GM12878 (cell line): ENCODE measurements around the gene ATXN1. TPM values are rescaled to one million over a fixed set of nuclear protein-coding genes. Genes with fewer than 3 reads are reported as not detected.

ENCODE experiments used
- ATAC-seq: fragments of 200-7000 bp; cut with Tn5 transposase; 3 replicates; pipeline ENCODE4 v1.9.1; 2020; ENCODE audit warnings: mild to moderate bottlenecking, moderate library complexity
- BruUV-seq: library from RNA; stranded (reverse); fragments of 400-500 nt; replicated peaks from 2 replicates; lab custom pipeline; 2021; lab: Mats Ljungman, UMichigan
- CTCF ChIA-PET: fragments of 300-600 bp; sonication (Branson Sonifier 250); formaldehyde crosslinking; extraction: SDS; loops from one replicate; lab custom pipeline; 2021; ENCODE audit warnings: inconsistent platforms; lab: Yijun Ruan, JAX
- POLR2A ChIA-PET: fragments of 350-600 bp; formaldehyde crosslinking; extraction: SDS; loops from one replicate; lab custom pipeline; 2021; ENCODE audit warnings: inconsistent platforms; lab: Charles Lee
- RAD21 ChIA-PET: fragments of 300-600 bp; sonication (Branson Sonifier 250); formaldehyde crosslinking; loops from one replicate; lab custom pipeline; 2023; ENCODE audit warnings: antibody characterized with exemption; ENCODE audit not compliant: unreplicated experiment; lab: Charles Lee
- SMC1A ChIA-PET: fragments of 300-600 bp; sonication (Branson Sonifier 250); formaldehyde crosslinking; loops from one replicate; lab custom pipeline; 2023; ENCODE audit not compliant: unreplicated experiment, uncharacterized antibody; lab: Charles Lee
- DNase-seq: peaks from one replicate; pipeline ENCODE4 v3.0.0-alpha.2; 2011; ENCODE audit warnings: low read depth, low spot score
- FAIRE-seq: peaks from 3 replicates; lab custom pipeline; 2011; peaks lifted over from hg19 to GRCh38; lab: Jason Lieb, UNC
- H2AFZ ChIP-seq: 2 replicates; pipeline ENCODE4 v1.6.0; 2011; ENCODE audit warnings: low read depth, low read length, control low read depth; ENCODE audit not compliant: control insufficient read depth
- H3K27ac ChIP-seq: 2 replicates; pipeline ENCODE4 v1.5.1; 2011; ENCODE audit warnings: control low read depth; ENCODE audit not compliant: control insufficient read depth, insufficient read depth
- H3K27me3 ChIP-seq, 2 experiments: replicated peaks in 1 of 2; 2 replicates each; pipeline versions ENCODE4 v1.6.0 to v1.6.1; 2011; ENCODE audit warnings: low read length in 1 of 2; ENCODE audit not compliant: control insufficient read depth in 2 of 2, insufficient read depth in 2 of 2
- H3K36me3 ChIP-seq, 2 experiments: 2 replicates each; pipeline ENCODE4 v1.5.1; 2011; ENCODE audit warnings: low read length in 1 of 2; ENCODE audit not compliant: control insufficient read depth in 2 of 2, insufficient read depth in 2 of 2
- H3K4me1 ChIP-seq: 2 replicates; pipeline ENCODE4 v1.6.1; 2011; ENCODE audit warnings: mild to moderate bottlenecking, low read length, moderate library complexity, mixed read lengths; ENCODE audit not compliant: control insufficient read depth, insufficient read depth
- H3K4me2 ChIP-seq: 2 replicates; pipeline ENCODE4 v1.6.0; 2011; ENCODE audit warnings: control low read depth; ENCODE audit not compliant: control insufficient read depth, insufficient read depth
- H3K4me3 ChIP-seq: fragments of 200-600 bp; sonication (generic); 2 replicates; pipeline ENCODE4 v1.5.1; 2016
- H3K79me2 ChIP-seq: 2 replicates; pipeline ENCODE4 v1.6.0; 2011; ENCODE audit warnings: low read length; ENCODE audit not compliant: control insufficient read depth, insufficient read depth
- H3K9ac ChIP-seq: 2 replicates; pipeline ENCODE4 v1.8.0; 2011; ENCODE audit warnings: low read length, control low read depth, mixed read lengths; ENCODE audit not compliant: control insufficient read depth, insufficient read depth
- H3K9me3 ChIP-seq: replicated peaks from 3 replicates; pipeline ENCODE4 v1.5.1; 2011; ENCODE audit warnings: mild to moderate bottlenecking, low read length; ENCODE audit not compliant: control insufficient read depth, insufficient read depth
- H4K20me1 ChIP-seq: 2 replicates; pipeline ENCODE4 v1.6.0; 2011; ENCODE audit not compliant: control insufficient read depth, insufficient read depth
- MEF2B ChIP-seq: fragments of 450-650 bp; IDR thresholded peaks from 2 replicates; pipeline ENCODE4 v1.6.1; 2018; ENCODE audit warnings: mild to moderate bottlenecking, moderate library complexity; ENCODE audit not compliant: partially characterized antibody, poor library complexity, severe bottlenecking
- SIX5 ChIP-seq: IDR thresholded peaks from 2 replicates; pipeline ENCODE4 v1.6.1; 2011; ENCODE audit warnings: mild to moderate bottlenecking, low read depth, low read length, moderate library complexity; ENCODE audit not compliant: severe bottlenecking
- TCF12 ChIP-seq: IDR thresholded peaks from 2 replicates; pipeline ENCODE4 v1.6.1; 2011; ENCODE audit warnings: low read depth, mild to moderate bottlenecking, low read length
- WGBS: methylation state at CpG from one replicate; pipeline ENCODE4 v1.1.6; 2016; ENCODE audit warnings: low lambda C conversion rate; ENCODE audit not compliant: insufficient replicate concordance, insufficient coverage; ENCODE audit errors: missing lambda C conversion rate; 5-methylcytosine and 5-hydroxymethylcytosine counted together
- in situ Hi-C: fragments of 300-500 bp; cut with MboI; formaldehyde crosslinking; loops from 9 replicates; pipeline ENCODE4 v1.14.3; 2018; ENCODE audit warnings: mixed read lengths
- intact Hi-C: fragments of 100-400 bp; cut with micrococcal nuclease; formaldehyde crosslinking; loops from one replicate; pipeline ENCODE4 v1.14.2; 2022; ENCODE audit not compliant: unreplicated experiment
- polyA plus RNA-seq, 11 experiments: library from polyadenylated mRNA; depleted of rRNA in 4 of 11; unstranded in 6 of 11; stranded (reverse) in 5 of 11; fragments of >200 nt; fragmentation: Nextera tagmentation in 4 of 11; fragmentation: Illumina TruSeq in 1 of 11; extraction: Ambion mirVana in 4 of 11; extraction: Trizol in 1 of 11; gene quantifications; 1 replicate in 1 of 11; 2 replicates in 10 of 11; pipeline versions ENCODE4 v1.2.1 to v1.2.3, GENCODE V29; 2011 to 2016; ENCODE audit warnings: inconsistent platforms in 2 of 11, missing spikeins in 2 of 11, low read depth in 1 of 11
- total RNA-seq, 4 experiments: library from RNA; depleted of rRNA in 3 of 4; stranded (reverse); fragments of >200 nt in 3 of 4; fragmentation: Illumina TruSeq in 1 of 4; extraction: Trizol in 1 of 4; gene quantifications; 2 replicates each; pipeline versions ENCODE4 v1.2.1 to v1.2.3, GENCODE V29; 2013 to 2021
- TF ChIP-seq, protein P1 (sequence below): fragments of 450-650 bp; IDR thresholded peaks from 2 replicates; pipeline ENCODE4 v1.6.1; 2017; ENCODE audit warnings: borderline replicate concordance

ATXN1 gene
- total and polyA plus RNA-seq, 10 of the 15 experiments (the other 5 are each of a cell fraction or from before 2014, with no cell fraction given): 12.2 to 51.2 (median 20.5) TPM

DNA sequence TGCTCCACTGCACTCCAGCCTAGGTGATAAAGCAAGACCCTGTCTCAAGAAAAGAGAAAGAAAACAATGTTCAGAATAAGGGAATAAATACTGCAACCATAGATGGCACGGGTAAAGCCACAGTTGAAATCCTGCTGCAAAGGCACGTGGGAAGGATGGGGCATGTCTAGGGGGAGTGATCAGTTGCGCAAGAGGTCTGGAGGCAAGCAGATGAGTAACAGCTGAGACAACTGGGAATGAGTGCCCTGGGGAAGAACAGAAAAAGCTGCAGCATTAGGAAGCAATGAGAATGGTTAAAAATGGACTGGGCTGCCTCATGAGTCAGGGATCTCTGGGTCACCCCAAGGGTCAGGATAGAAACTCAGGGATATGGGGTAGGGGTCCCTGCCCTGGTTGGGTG is 426.6 kb downstream of the ATXN1 start:
- Histone ChIP-seq H3K27me3 (no peaks in the 10 kb centered on the region), H2AFZ (no peak overlapping the region), H3K9ac (no peak overlapping the region), H3K4me2 (no peak overlapping the region), H3K79me2 (no peaks in the 10 kb centered on the region; the same call in 1 of the 2 replicates), H3K9me3 (no peaks in the 10 kb centered on the region), H3K4me1 (peaks cover 15% of the 10 kb centered on the region), H3K27ac (no peak overlapping the region), H3K36me3 (peaks cover 0 to 17% of the 10 kb centered on the region in 2 experiments), H3K4me3 (no peak overlapping the region), H4K20me1 (no peaks in the 10 kb centered on the region)
- RAD21 ChIA-PET: interaction anchor here (0.8 to 4.7 kb wide), 5 partner anchors 50 to 436 kb away, joined by 3 to 41 read pairs (median 7); no protein-coding TSS in a partner anchor
- intact Hi-C loops (loop anchor here (5.0 kb wide), 2 partner anchors 628 to 753 kb away; no protein-coding TSS in a partner anchor), in situ Hi-C loops (loop anchor here (5.0 to 10.0 kb wide), 3 partner anchors 180 to 628 kb away; no protein-coding TSS in a partner anchor)
- no TSS peak for BruUV-seq
- POLR2A ChIA-PET: interaction anchor here (0.9 to 1.3 kb wide), 2 partner anchors 427 to 429 kb away, joined by 3 to 5 read pairs; partner anchors contain the start of gene ATXN1
- 94% methylated on average over 3 of the region's 3 CpGs for WGBS
- DNase-seq (no peak), ATAC-seq (no peak), FAIRE-seq (no peak)
- SMC1A ChIA-PET: interaction anchor here (0.9 to 5.1 kb wide), 13 partner anchors 11 to 436 kb away, joined by 3 to 51 read pairs (median 4); partner anchors contain the start of gene ATXN1
- CTCF ChIA-PET: interaction anchor here (1.1 to 8.3 kb wide), 13 partner anchors 8 to 629 kb away, joined by 3 to 115 read pairs (median 23); partner anchors contain the start of gene ATXN1
- TF ChIP-seq, protein P1, sequence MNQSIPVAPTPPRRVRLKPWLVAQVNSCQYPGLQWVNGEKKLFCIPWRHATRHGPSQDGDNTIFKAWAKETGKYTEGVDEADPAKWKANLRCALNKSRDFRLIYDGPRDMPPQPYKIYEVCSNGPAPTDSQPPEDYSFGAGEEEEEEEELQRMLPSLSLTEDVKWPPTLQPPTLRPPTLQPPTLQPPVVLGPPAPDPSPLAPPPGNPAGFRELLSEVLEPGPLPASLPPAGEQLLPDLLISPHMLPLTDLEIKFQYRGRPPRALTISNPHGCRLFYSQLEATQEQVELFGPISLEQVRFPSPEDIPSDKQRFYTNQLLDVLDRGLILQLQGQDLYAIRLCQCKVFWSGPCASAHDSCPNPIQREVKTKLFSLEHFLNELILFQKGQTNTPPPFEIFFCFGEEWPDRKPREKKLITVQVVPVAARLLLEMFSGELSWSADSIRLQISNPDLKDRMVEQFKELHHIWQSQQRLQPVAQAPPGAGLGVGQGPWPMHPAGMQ: no peak
- TF ChIP-seq TCF12: no peak

DNA sequence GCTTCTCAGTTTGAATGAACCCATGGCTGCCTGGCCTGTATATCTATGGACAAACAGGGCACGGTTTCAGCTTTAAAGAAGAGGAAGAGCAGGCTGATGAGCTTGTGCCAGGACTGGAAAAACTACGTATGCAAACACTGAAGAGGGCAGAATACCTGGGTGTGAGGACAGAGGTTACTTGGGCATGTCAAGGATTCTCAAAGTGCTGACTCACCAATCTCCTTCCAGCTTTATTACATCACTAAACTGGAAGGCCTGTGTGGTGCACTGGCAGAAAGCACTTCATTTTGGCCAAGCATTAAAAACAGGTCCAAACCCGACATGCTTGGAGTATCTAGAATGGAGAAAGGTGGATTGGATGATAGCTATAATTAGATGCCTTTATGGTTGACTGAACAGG is 427.7 kb downstream of the ATXN1 start:
- Histone ChIP-seq H3K9me3 (no peaks in the 10 kb centered on the region), H3K36me3 (peaks cover 0 to 17% of the 10 kb centered on the region in 2 experiments), H3K4me1 (peaks cover 19% of the 10 kb centered on the region), H3K27me3 (no peaks in the 10 kb centered on the region), H2AFZ (no peak overlapping the region), H3K9ac (no peak overlapping the region), H4K20me1 (no peaks in the 10 kb centered on the region), H3K4me3 (no peak overlapping the region), H3K79me2 (no peaks in the 10 kb centered on the region; the same call in 1 of the 2 replicates), H3K4me2 (no peak overlapping the region), H3K27ac (no peak overlapping the region)
- BruUV-seq: no TSS peak
- ChIA-PET CTCF (interaction anchor here (0.7 to 8.3 kb wide), 31 partner anchors 9 to 632 kb away, joined by 3 to 115 read pairs (median 9); partner anchors contain the start of gene ATXN1), RAD21 (interaction anchor here (0.9 to 5.5 kb wide), 16 partner anchors 26 to 430 kb away, joined by 3 to 41 read pairs (median 6); partner anchors contain the start of gene ATXN1), SMC1A (interaction anchor here (0.8 to 5.1 kb wide), 35 partner anchors 10 to 632 kb away, joined by 3 to 51 read pairs (median 6); partner anchors contain the start of gene ATXN1), POLR2A (no interaction called here)
- 42% methylated on average over 3 of the region's 3 CpGs for WGBS
- intact Hi-C loops (loop anchor here (2.0 to 5.0 kb wide), 5 partner anchors 75 to 754 kb away; no protein-coding TSS in a partner anchor), in situ Hi-C loops (loop anchor here (5.0 to 10.0 kb wide), 2 partner anchors 181 to 629 kb away; no protein-coding TSS in a partner anchor)
- DNase-seq: no peak
- TF ChIP-seq SIX5 (no peak), MEF2B (no peak)
- no peak for FAIRE-seq
- no peak for ATAC-seq
